HG02973 (cell line): ENCODE results near the gene PNPLA2.

ENCODE experiments used
- ATAC-seq: cut with Tn5 transposase; IDR thresholded peaks from one replicate; pipeline ENCODE4 v1.9.1; 2021; ENCODE audit warnings: moderate library complexity; ENCODE audit not compliant: unreplicated experiment

The PNPLA2 gene, protein sequence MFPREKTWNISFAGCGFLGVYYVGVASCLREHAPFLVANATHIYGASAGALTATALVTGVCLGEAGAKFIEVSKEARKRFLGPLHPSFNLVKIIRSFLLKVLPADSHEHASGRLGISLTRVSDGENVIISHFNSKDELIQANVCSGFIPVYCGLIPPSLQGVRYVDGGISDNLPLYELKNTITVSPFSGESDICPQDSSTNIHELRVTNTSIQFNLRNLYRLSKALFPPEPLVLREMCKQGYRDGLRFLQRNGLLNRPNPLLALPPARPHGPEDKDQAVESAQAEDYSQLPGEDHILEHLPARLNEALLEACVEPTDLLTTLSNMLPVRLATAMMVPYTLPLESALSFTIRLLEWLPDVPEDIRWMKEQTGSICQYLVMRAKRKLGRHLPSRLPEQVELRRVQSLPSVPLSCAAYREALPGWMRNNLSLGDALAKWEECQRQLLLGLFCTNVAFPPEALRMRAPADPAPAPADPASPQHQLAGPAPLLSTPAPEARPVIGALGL

GRCh38 chr11:818396-819128 is at the start of gene PNPLA2:
TSS of gene PNPLA2 (plus strand) at chr11:818914. CDS start at chr11:819719, 805 bp downstream.
- no peak for ATAC-seq

GRCh38 chr11:769887-770641 is 48.6 kb upstream of the PNPLA2 start:
- no peak for ATAC-seq

DNA sequence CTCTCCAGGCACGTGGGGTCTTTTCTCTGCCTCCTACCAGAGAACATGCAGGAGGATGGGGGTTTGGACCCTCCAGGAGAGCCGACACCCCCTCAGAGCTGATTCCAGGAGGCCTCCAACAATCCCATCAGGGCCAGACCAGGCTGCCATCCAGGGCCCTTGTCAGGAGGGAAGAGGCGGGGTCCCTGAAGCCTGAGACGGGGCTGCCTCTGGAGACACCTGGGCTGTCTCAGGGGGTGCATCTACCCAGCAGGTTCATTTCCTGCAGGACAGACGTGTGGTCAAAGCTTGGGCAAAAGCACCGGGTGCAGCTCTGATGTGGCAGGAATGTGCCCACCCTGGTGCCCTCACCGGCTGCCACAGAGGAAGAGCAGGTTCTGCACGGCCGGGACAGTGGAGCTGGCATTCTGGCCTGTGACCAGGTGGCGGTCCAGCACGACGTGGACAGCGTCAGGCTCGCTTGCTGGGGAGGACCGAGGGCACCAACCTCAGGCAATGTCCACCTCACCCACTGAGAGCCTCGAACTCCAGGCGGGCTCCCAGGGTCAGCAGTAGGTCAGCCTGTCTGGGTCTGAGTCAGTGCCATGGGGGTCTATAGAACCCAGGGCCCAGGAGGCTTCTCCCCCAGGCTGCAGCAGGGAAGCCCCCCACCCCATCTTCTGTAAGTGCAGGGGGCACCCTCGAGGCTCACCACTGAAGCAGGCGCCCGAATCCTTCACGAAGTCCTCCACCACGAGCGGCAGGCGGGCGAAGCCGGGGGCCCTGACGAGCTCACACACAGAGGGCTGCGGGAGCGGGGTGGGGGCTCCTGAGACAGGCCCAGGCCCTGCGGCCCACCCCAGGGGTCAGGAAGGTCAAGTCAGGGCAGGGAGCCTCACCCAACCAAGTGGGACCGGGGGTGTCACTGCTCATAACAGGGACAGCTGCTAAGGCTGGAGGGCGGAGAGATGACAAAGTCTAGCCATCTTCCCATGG is 47.8 kb upstream of the PNPLA2 start:
- no peak for ATAC-seq

DNA sequence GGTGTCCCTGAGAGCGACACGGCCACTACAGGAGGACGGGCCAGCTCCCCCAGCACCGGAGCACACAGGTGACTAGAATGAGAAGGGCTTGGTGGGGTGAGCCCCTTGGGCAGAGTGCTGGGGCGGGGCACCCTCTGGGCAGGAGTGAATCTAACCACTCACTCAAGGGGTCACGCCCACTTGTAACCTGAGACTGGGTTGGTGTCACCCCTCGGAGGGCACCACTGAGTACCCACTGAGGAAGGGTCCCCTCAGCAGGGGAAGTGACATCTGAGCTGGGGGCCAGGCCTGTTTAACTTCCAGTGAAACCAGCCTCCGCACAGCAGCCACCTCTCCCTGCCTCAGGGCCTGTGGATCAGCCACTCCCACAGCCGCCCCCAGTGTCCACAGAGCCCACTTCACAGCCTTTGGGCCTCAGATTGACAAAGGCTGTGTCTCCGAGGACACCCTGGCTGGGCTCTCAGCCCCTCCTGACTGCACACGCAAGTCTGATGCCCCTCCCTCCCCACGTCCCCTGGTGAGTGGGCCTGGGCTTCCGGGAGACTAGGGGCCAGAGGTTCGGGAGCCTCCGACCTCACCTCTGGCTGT is 47.0 kb upstream of the PNPLA2 start:
- no peak for ATAC-seq

- no peak for ATAC-seq
Measured at GRCh38 chr11:772429-773390, 46.0 kb upstream of the PNPLA2 start.

GRCh38 chr11:773425-773824 is 45.3 kb upstream of the PNPLA2 start:
- ATAC-seq, result no peak

GRCh38 chr11:773830-774229 is 44.9 kb upstream of the PNPLA2 start:
- no peak for ATAC-seq

GRCh38 chr11:774873-775592 is 43.7 kb upstream of the PNPLA2 start:
- ATAC-seq, result no peak

DNA sequence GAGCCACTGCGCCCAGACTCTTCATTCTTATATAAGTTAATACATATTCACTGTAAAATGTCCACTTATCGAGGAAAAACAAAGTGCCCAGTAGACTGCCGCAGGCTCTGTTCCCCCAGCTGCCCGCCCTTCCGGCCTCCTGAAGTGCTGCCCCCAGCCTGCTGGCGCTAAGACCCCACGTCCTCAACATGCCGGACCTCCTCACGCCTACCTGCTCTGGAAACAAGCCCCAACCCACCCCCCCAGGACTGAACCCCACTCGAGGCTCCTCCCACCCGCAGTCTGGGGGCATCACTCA is 42.5 kb upstream of the PNPLA2 start:
- no peak for ATAC-seq

DNA sequence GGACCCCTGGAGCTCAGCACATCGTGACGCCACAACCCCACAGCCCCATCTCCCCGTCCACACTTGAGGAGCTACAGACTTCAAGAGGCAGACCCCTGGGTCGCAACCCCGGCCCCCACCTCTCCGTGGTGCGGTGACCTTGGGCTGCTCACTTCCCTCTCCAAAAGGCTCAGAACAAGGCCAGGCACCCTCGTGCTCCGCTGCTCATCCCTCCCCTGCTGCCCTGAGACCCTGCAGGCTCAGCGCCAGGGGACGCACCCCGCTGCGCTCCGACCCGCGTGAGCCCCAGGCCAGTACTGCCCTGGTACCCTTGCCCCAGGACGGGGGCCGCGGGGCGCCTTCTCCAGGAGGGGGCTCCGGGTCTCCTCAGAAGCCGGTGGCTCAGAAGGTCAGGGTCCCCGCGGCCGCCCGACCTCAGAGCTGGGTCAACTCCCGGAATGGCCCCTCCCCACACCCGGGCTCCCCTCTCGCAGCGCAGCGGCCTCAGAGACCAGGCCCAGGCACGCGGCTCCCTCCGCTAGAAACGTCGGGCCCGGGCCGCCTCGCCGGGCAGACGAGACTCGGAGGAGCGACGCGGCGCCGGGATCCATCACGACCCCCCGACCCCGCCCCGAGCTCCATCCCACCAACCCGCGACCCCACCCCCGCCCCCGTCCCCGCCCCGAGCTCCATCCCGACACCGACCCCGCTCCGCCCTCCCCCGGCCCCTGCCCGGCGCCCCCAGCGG is 42.0 kb upstream of the PNPLA2 start:
- peak; percentile 18 for ATAC-seq

GRCh38 chr11:777288-778255 is 41.1 kb upstream of the PNPLA2 start, which contains the start of gene GATD1:
TSS of gene GATD1 (minus strand) at chr11:777487. CDS start at chr11:777462, 25 bp downstream.
- ATAC-seq, result peak; percentile 62

- no peak for ATAC-seq
Measured at GRCh38 chr11:778976-779954, 39.4 kb upstream of the PNPLA2 start.

GRCh38 chr11:779955-780532 is 38.7 kb upstream of the PNPLA2 start:
- no peak for ATAC-seq

GRCh38 chr11:782264-783174 is 36.2 kb upstream of the PNPLA2 start:
- no peak for ATAC-seq
